Fibroblast of lung (primary cell): Measurements from ENCODE around the gene CLOCK. TPM values are rescaled to one million over a fixed set of nuclear protein-coding genes. Genes with fewer than 3 reads are reported as not detected.

Experiments used
- DNase-seq, 2 donors: peaks; one replicate each; pipeline versions ENCODE4 v3.0.0 to v3.0.0-alpha.2; 2010; ENCODE audit warnings: low read depth in 2 of 2
- H2AFZ ChIP-seq: 2 replicates; pipeline ENCODE4 v1.5.1; 2012; ENCODE audit warnings: low read length, control low read depth, inconsistent platforms
- H3K27ac ChIP-seq: 2 replicates; pipeline ENCODE4 v1.5.1; 2011; ENCODE audit warnings: low read length, control low read depth; ENCODE audit not compliant: insufficient read depth
- H3K27me3 ChIP-seq: 2 replicates; pipeline ENCODE4 v1.5.1; 2011; ENCODE audit warnings: mild to moderate bottlenecking, low read length; ENCODE audit not compliant: control insufficient read depth, insufficient read depth
- H3K36me3 ChIP-seq: 2 replicates; pipeline ENCODE4 v1.5.1; 2011; ENCODE audit warnings: low read length; ENCODE audit not compliant: control insufficient read depth, insufficient read depth
- H3K4me1 ChIP-seq: 2 replicates; pipeline ENCODE4 v1.5.1; 2011; ENCODE audit warnings: low read length; ENCODE audit not compliant: control insufficient read depth, insufficient read depth; ENCODE audit errors: extremely low read depth
- H3K4me2 ChIP-seq: 2 replicates; pipeline ENCODE4 v1.5.1; 2011; ENCODE audit warnings: low read length, control low read depth; ENCODE audit not compliant: insufficient read depth; ENCODE audit errors: extremely low read depth
- H3K4me3 ChIP-seq, 4 experiments: fragments of 200-600 bp in 1 of 4; sonication (generic) in 1 of 4; replicated peaks in 1 of 4; 2 replicates each; pipeline ENCODE4 v1.5.1; 2011 to 2016; ENCODE audit warnings: low read length in 4 of 4, low read depth in 3 of 4, mild to moderate bottlenecking in 3 of 4, control low read depth in 2 of 4, inconsistent platforms in 1 of 4, mixed read lengths in 1 of 4; ENCODE audit not compliant: insufficient read depth in 1 of 4; ENCODE audit errors: control extremely low read depth in 1 of 4
- H3K79me2 ChIP-seq: 2 replicates; pipeline ENCODE4 v1.5.1; 2012; ENCODE audit warnings: mild to moderate bottlenecking, low read length, inconsistent platforms; ENCODE audit not compliant: control insufficient read depth, insufficient read depth
- H3K9ac ChIP-seq: 2 replicates; pipeline ENCODE4 v1.5.1; 2011; ENCODE audit warnings: mild to moderate bottlenecking, low read length, control low read depth; ENCODE audit not compliant: insufficient read depth
- H3K9me3 ChIP-seq: 2 replicates; pipeline ENCODE4 v1.5.1; 2012; ENCODE audit warnings: low read depth, low read length; ENCODE audit not compliant: control insufficient read depth, insufficient read depth
- H4K20me1 ChIP-seq: 2 replicates; pipeline ENCODE4 v1.5.1; 2011; ENCODE audit warnings: low read length; ENCODE audit not compliant: control insufficient read depth, insufficient read depth; ENCODE audit errors: extremely low read depth
- EZH2 ChIP-seq: IDR thresholded peaks from 2 replicates; pipeline ENCODE4 v1.5.1; 2012; ENCODE audit warnings: low read length, control low read depth, mild to moderate bottlenecking; ENCODE audit errors: missing control alignments
- polyA plus RNA-seq, 2 donors: library from polyadenylated mRNA; depleted of rRNA in 1 of 2; stranded (reverse) in 1 of 2; unstranded in 1 of 2; fragments of >200 nt; gene quantifications; 2 replicates each; pipeline ENCODE4 v1.2.1, GENCODE V29; 2011 to 2012; ENCODE audit warnings: missing spikeins in 1 of 2
- total RNA-seq: library from RNA; depleted of rRNA; stranded (reverse); fragments of >200 nt; gene quantifications from 2 replicates; pipeline ENCODE4 v1.2.1, GENCODE V29; 2014
- TF ChIP-seq, protein P1 (sequence below), 2 donors: IDR thresholded peaks in 1 of 2; conservative IDR thresholded peaks in 1 of 2; 1 replicate in 1 of 2; 2 replicates in 1 of 2; pipeline ENCODE4 v1.5.1; 2011 to 2012; ENCODE audit warnings: low read length in 2 of 2, control low read depth in 1 of 2, inconsistent platforms in 1 of 2, low read depth in 1 of 2, mild to moderate bottlenecking in 1 of 2

The CLOCK gene
- total and polyA plus RNA-seq, 2 donors (not counting 1 experiment from before 2014, with no cell fraction given) = 26.1 to 27.4 TPM

DNA sequence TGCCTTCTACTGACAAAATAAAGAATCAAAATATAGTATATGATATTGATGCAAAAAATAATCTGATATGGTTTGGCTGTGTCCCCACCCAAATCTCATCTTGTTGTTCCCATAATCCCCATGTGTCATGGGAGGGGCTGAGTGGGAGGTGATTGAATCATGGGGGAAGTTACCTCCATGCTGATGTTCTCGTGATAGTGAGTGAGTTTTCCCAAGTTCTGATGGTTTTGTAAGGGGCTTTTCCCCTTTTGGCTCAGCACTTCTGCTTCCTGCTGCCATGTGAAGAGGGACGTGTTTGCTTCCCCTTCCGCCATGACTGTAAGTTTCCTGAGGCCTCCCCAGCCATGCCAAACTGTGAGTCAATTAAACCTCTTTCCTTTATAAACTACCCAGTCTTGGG lies 80.7 kb downstream of the CLOCK start:
- H3K27me3 ChIP-seq = no peaks in the 10 kb centered on the region
- no peaks in the 10 kb centered on the region for H3K9me3 ChIP-seq
- no peaks in the 10 kb centered on the region for H3K4me1 ChIP-seq
- no peak for DNase-seq
- no peak overlapping the region for H3K27ac ChIP-seq
- no peak overlapping the region for H3K4me2 ChIP-seq
- no peak overlapping the region for H2AFZ ChIP-seq
- no peak overlapping the region for H3K4me3 ChIP-seq
- TF ChIP-seq, protein P1, sequence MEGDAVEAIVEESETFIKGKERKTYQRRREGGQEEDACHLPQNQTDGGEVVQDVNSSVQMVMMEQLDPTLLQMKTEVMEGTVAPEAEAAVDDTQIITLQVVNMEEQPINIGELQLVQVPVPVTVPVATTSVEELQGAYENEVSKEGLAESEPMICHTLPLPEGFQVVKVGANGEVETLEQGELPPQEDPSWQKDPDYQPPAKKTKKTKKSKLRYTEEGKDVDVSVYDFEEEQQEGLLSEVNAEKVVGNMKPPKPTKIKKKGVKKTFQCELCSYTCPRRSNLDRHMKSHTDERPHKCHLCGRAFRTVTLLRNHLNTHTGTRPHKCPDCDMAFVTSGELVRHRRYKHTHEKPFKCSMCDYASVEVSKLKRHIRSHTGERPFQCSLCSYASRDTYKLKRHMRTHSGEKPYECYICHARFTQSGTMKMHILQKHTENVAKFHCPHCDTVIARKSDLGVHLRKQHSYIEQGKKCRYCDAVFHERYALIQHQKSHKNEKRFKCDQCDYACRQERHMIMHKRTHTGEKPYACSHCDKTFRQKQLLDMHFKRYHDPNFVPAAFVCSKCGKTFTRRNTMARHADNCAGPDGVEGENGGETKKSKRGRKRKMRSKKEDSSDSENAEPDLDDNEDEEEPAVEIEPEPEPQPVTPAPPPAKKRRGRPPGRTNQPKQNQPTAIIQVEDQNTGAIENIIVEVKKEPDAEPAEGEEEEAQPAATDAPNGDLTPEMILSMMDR (conservative IDR thresholded peaks at IDR 0.05 in 1 of 2, IDR thresholded peaks at IDR 0.05 in 1 of 2; ENCODE audit: low read depth in 1 of 2, low read length in 2 of 2) = no peak
- no peak for TF ChIP-seq EZH2
- H3K36me3 ChIP-seq = no peaks in the 10 kb centered on the region
- H4K20me1 ChIP-seq = no peaks in the 10 kb centered on the region
- no peak overlapping the region for H3K9ac ChIP-seq
- H3K79me2 ChIP-seq = no peaks in the 10 kb centered on the region

DNA sequence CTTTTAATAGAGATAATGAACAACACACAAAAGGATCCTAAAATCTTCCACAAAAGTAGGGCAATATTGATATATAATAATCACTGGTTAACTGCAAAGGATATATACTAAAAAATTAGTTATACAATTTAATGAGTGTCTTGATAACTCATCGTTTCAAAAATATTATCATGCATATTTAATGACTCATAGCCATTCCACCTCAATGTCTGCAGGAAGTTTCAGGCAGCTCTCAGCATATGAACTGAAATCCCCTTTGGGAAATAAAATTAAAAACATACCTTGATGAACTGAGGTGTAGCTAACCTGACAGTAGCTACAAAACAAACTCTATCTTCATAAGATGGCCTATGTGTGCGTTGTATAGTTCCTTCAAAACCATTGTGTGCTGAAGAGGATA lies 88.1 kb downstream of the CLOCK start:
- H3K27ac ChIP-seq = no peak overlapping the region
- H4K20me1 ChIP-seq = no peaks in the 10 kb centered on the region
- H3K4me3 ChIP-seq = peak overlapping the region in 1 of 4 experiments; percentile 10
- peak in 1 of 2 donors; percentile 42 for DNase-seq
- H3K4me1 ChIP-seq = peaks cover 6% of the 10 kb centered on the region
- H3K9ac ChIP-seq = no peak overlapping the region
- H3K27me3 ChIP-seq = no peaks in the 10 kb centered on the region
- H3K4me2 ChIP-seq = peak overlapping the region; percentile 44
- no peaks in the 10 kb centered on the region for H3K36me3 ChIP-seq
- TF ChIP-seq EZH2 = no peak
- TF ChIP-seq, protein P1 (conservative IDR thresholded peaks at IDR 0.05 in 1 of 2, IDR thresholded peaks at IDR 0.05 in 1 of 2; ENCODE audit: low read depth in 1 of 2, low read length in 2 of 2) = no peak
- no peaks in the 10 kb centered on the region for H3K9me3 ChIP-seq
- H2AFZ ChIP-seq = no peak overlapping the region
- H3K79me2 ChIP-seq = no peaks in the 10 kb centered on the region

DNA sequence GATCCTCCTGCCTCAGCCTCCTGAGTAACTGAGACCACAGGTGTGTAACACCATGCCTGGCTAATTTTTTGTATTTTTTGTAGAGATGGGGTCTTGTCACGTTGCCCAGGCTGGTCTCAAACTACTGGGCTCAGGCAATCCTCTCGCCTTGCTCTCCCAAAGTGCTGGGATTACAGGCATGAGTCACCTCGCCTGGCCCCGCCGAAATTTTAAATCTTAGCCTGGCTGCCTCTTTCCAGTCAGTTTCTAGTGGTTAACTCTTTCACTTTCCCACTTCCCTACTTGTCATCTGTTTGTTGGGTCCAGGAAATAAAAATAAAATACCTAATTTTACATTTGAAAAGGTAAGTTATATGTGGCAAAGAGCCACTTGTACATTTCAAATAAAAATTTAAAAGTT lies 88.5 kb downstream of the CLOCK start:
- peak; percentile 46 to 48 for DNase-seq
- no peak overlapping the region for H3K4me2 ChIP-seq
- no peaks in the 10 kb centered on the region for H4K20me1 ChIP-seq
- H2AFZ ChIP-seq = no peak overlapping the region
- H3K9ac ChIP-seq = no peak overlapping the region
- TF ChIP-seq, protein P1 (conservative IDR thresholded peaks at IDR 0.05 in 1 of 2, IDR thresholded peaks at IDR 0.05 in 1 of 2; ENCODE audit: low read depth in 1 of 2, low read length in 2 of 2) = no peak
- no peak for TF ChIP-seq EZH2
- H3K4me3 ChIP-seq = peak overlapping the region in 1 of 4 experiments; percentile 10
- no peaks in the 10 kb centered on the region for H3K27me3 ChIP-seq
- H3K79me2 ChIP-seq = no peaks in the 10 kb centered on the region
- H3K27ac ChIP-seq = no peak overlapping the region
- H3K9me3 ChIP-seq = no peaks in the 10 kb centered on the region
- peaks cover 6% of the 10 kb centered on the region for H3K4me1 ChIP-seq
- no peaks in the 10 kb centered on the region for H3K36me3 ChIP-seq
